Measurements from ENCODE around the gene PRR5. TPM values are rescaled to one million over a fixed set of nuclear protein-coding genes. Genes with fewer than 3 reads are reported as not detected.

The PRR5 gene
- total RNA-seq, 2 donors from 2014 or later = 12.5 to 20.4 TPM

DNA sequence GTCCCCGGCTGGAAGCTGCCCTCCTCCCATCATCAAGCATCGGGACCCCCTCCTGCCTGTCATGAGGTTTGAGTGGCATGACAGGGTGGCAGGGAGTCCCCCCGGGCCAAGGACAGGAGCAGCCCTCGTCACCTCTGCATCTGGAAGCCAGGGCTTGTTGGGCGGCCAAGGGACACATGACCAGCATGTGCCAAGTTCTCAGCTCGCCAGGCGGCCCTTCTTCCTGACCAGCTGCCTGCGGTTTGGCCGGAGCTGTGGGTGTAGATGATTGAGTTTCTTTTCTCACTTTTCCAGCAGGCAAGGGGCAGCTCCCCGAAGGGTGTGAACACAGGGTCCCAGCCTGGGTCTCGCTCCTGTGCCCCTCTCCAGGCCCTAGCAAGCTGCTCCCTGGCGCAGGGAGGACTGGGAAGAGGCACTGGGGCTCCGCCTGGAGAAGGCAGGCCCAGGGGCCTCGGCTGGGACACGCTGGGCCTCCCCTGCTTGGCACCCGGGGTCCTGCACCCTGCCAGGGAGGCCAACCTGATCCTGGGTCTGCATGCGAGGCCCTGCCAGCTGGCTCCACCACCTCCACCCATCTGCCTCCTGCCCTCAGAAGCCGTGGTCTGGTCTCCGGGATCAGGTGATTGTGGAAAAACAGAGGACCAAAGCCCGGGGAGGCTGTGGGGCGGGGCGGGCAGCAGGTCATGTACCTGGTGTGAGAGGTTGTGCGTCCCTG, 63.7 kb downstream of the PRR5 start:
- Histone ChIP-seq H3K4me3 (no peak overlapping the region), H3K4me1 (peaks cover 25% of the 10 kb centered on the region), H3K27me3 (no peaks in the 10 kb centered on the region), H3K36me3 (replicated peaks in 1 of 2; ENCODE audit: insufficient read depth in 1 of 2, low read depth in 2 of 2) (no peaks in the 10 kb centered on the region), H3K9me3 (no peaks in the 10 kb centered on the region), H3K27ac (peak overlapping the region in 2 of 4 donors; percentile 5 to 39)
- intact Hi-C loops (cut with DNase I) = no loop called here
- WGBS, 2 donors = 38 to 52% methylated on average over 18 to 19 of the region's 23 CpGs
- DNase-seq (peak; percentile 26 to 65 (median 45)), ATAC-seq (no peak)
- TF ChIP-seq, protein P1, sequence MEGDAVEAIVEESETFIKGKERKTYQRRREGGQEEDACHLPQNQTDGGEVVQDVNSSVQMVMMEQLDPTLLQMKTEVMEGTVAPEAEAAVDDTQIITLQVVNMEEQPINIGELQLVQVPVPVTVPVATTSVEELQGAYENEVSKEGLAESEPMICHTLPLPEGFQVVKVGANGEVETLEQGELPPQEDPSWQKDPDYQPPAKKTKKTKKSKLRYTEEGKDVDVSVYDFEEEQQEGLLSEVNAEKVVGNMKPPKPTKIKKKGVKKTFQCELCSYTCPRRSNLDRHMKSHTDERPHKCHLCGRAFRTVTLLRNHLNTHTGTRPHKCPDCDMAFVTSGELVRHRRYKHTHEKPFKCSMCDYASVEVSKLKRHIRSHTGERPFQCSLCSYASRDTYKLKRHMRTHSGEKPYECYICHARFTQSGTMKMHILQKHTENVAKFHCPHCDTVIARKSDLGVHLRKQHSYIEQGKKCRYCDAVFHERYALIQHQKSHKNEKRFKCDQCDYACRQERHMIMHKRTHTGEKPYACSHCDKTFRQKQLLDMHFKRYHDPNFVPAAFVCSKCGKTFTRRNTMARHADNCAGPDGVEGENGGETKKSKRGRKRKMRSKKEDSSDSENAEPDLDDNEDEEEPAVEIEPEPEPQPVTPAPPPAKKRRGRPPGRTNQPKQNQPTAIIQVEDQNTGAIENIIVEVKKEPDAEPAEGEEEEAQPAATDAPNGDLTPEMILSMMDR (IDR thresholded peaks at IDR 0.05) = no peak
- TF ChIP-seq POLR2A (IDR thresholded peaks at IDR 0.05) = no peak

DNA sequence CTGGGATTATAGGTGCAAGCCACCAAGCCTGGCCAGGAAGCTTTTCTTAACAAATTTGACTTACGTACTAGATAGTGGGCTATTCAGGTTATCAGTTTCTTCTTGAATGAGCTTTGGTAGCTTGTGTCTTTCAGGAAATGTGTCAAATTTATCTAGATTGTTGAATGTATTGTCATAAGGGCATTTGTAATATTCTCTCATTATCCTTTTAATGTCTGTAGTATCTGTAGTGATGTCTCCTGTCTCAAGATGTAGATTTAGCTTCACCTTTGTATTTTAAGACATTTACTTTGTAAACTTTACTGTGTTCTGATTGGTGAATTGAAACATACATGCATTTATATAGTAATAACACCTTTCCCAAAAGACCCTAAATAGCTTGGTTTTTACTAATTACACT, 71.1 kb downstream of the PRR5 start:
- Histone ChIP-seq H3K9me3 (peaks cover 0 to 7% (median 0%) of the 10 kb centered on the region in 3 donors), H3K4me1 (no peaks in the 10 kb centered on the region), H3K36me3 (replicated peaks in 1 of 2; ENCODE audit: insufficient read depth in 1 of 2, low read depth in 2 of 2) (no peaks in the 10 kb centered on the region), H3K27me3 (no peaks in the 10 kb centered on the region), H3K27ac (no peak overlapping the region), H3K4me3 (no peak overlapping the region)
- TF ChIP-seq, protein P1 (IDR thresholded peaks at IDR 0.05) = no peak
- no peak for TF ChIP-seq POLR2A (IDR thresholded peaks at IDR 0.05)
- intact Hi-C loops (cut with DNase I) = no loop called here
- DNase-seq (no peak), ATAC-seq (no peak)
- 100% methylated on average over 1 of the region's 1 CpG for WGBS, 2 donors

DNA sequence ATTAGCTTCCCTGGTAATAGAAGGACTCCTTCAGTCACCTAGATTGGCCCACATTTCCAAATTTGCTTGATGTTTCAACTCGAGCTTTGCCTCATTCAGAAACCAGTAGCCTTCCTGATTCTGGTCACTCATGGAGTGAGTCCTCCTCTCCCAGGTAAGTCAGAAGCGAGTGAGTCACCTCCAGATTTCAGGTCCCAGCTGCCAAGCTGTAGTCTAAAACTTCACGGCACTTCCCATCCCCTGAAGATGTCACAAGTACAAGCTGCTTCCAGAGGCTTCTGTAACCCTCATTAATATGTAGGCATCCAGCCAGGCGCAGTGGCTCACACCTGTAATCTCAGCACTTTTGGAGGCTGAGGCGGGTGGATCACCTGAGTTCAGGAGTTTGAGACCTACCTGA, 73.9 kb downstream of the PRR5 start:
- H3K4me3 ChIP-seq = no peak overlapping the region
- intact Hi-C loops (cut with DNase I) = no loop called here
- H3K9me3 ChIP-seq = peaks cover 0 to 7% (median 0%) of the 10 kb centered on the region in 3 donors
- WGBS, 2 donors = 95 to 98% methylated on average over 5 of the region's 5 CpGs
- no peak for TF ChIP-seq POLR2A (IDR thresholded peaks at IDR 0.05)
- TF ChIP-seq, protein P1 (IDR thresholded peaks at IDR 0.05) = no peak
- no peaks in the 10 kb centered on the region for H3K27me3 ChIP-seq
- H3K4me1 ChIP-seq = no peaks in the 10 kb centered on the region
- DNase-seq (no peak), ATAC-seq (no peak)
- H3K36me3 ChIP-seq (replicated peaks in 1 of 2; ENCODE audit: insufficient read depth in 1 of 2, low read depth in 2 of 2) = no peaks in the 10 kb centered on the region
- no peak overlapping the region for H3K27ac ChIP-seq

DNA sequence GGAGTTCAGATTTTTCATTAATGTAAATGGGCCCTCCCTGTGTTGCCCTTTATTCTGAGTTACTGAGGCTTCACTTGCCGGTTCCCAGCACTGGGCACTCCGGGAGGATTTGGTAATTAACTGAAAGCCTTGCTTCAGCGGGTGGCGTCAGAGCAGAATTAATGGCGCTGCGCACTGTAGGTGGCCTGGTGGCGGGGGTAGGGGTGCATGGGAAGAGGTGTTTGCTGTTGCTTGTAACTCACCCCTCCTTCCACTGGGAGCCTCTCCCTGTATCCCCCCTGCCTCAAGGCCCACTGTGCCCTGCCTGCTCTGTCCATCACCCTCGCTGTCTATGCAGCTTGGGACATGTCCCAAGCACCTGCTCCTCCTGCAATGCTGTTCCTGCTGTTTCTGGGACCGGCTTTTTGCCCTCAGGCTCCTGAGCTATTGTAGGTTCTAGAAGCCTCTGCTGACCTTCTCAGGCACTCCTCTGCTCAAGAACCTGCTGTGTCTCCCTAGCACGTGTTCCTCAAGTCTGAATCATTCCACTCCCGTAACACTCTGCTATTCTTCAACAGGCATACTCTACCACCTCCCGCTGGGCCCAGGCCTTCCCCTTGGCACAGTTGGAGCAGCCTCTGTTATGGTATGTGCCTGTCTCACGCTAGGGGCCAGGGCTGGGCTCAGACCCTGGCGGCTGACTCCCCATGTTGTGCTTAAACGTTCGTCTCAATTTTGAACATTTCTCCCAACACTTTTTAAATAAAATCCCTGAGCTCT, 74.8 kb downstream of the PRR5 start:
- ATAC-seq = no peak
- Histone ChIP-seq H3K4me3 (no peak overlapping the region), H3K9me3 (peaks cover 0 to 7% (median 0%) of the 10 kb centered on the region in 3 donors), H3K27ac (peak overlapping the region in 2 of 4 donors; percentile 27 to 28), H3K4me1 (no peaks in the 10 kb centered on the region), H3K36me3 (replicated peaks in 1 of 2; ENCODE audit: insufficient read depth in 1 of 2, low read depth in 2 of 2) (no peaks in the 10 kb centered on the region), H3K27me3 (no peaks in the 10 kb centered on the region)
- intact Hi-C loops (cut with DNase I) = no loop called here
- TF ChIP-seq, protein P1 (IDR thresholded peaks at IDR 0.05) = no peak
- 81 to 84% methylated on average over 16 of the region's 16 CpGs for WGBS, 2 donors
- DNase-seq = no peak

Data from body of pancreas (tissue), 4 donors.